Dendritic cell treated with granulocyte-macrophage colony-stimulating factor and Interleukin-4, amounts not matched to agents 40 ng/mL and 50 ng/mL, for 4 days (primary cell): ENCODE measurements around the gene RMP24.
"Not testable (repeated sequence)": the region's sequence is repeated elsewhere in the genome, so short reads cannot be mapped to it uniquely, and the experiment has no call there.

Experiments
- H3K27ac Mint-ChIP-seq: one replicate; pipeline ENCODE4 v1.8.0; 2022; ENCODE audit warnings: mild to moderate bottlenecking, mixed read lengths
- H3K27me3 Mint-ChIP-seq: one replicate; pipeline ENCODE4 v1.8.0; 2022; ENCODE audit warnings: mild to moderate bottlenecking, mixed read lengths
- H3K36me3 Mint-ChIP-seq: one replicate; pipeline ENCODE4 v1.8.0; 2022; ENCODE audit warnings: low read depth, mixed read lengths
- H3K4me1 Mint-ChIP-seq: one replicate; pipeline ENCODE4 v1.8.0; 2022; ENCODE audit warnings: low read depth, mixed read lengths
- H3K4me3 Mint-ChIP-seq: one replicate; pipeline ENCODE4 v1.8.0; 2022; ENCODE audit warnings: mild to moderate bottlenecking, moderate library complexity, mixed read lengths
- H3K9me3 Mint-ChIP-seq: one replicate; pipeline ENCODE4 v1.8.0; 2022; ENCODE audit warnings: mixed read lengths
- intact Hi-C: fragments of 100-400 bp; cut with micrococcal nuclease; formaldehyde crosslinking; loops from one replicate; pipeline ENCODE4 v1.15.0; 2022

Gene RMP24

GRCh38 chr18:36023336-36023735 lies 50.9 kb downstream of the RMP24 start:
- Mint-ChIP-seq H3K27ac (no peak overlapping the region), H3K36me3 (peaks cover 31% of the 10 kb centered on the region), H3K9me3 (no peaks in the 10 kb centered on the region), H3K27me3 (no peaks in the 10 kb centered on the region), H3K4me3 (no peak overlapping the region), H3K4me1 (peaks cover under 1% of the 10 kb centered on the region)
- intact Hi-C loops, result no loop called here

DNA sequence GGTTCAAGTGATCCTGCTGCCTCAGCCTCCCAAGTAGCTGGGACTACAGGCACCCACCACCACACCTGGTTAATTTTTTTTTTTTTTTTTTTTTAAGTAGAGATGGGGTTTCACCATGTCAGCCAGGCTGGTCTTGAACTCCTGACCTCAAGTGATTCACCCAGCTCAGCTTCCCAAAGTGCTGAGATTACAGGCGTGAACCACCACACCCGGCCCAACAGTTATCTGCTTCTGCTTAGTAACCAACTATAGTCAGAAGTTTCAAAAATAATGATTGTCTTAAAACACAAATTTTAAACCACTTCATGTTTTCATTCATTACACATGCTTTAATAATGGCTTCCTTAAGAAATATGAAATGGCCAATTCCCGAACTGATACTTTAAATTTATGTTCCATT lies 51.8 kb downstream of the RMP24 start:
- H3K4me1 Mint-ChIP-seq, intact Hi-C loops, H3K4me3 Mint-ChIP-seq, H3K27ac Mint-ChIP-seq, H3K9me3 Mint-ChIP-seq, H3K27me3 Mint-ChIP-seq: not testable (repeated sequence)
- peaks cover 37% of the 10 kb centered on the region for H3K36me3 Mint-ChIP-seq

- intact Hi-C loops, result loop anchor here (5.0 kb wide), 1 partner anchor 37 kb away; no protein-coding TSS in a partner anchor
- Mint-ChIP-seq H3K4me3 (no peak overlapping the region), H3K36me3 (peaks cover 42% of the 10 kb centered on the region), H3K27ac (no peak overlapping the region), H3K4me1 (peaks cover 6% of the 10 kb centered on the region), H3K27me3 (no peaks in the 10 kb centered on the region), H3K9me3 (no peaks in the 10 kb centered on the region)
Measured at GRCh38 chr18:36025025-36025424, 52.5 kb downstream of the RMP24 start.

- Mint-ChIP-seq H3K36me3 (peaks cover 46% of the 10 kb centered on the region), H3K27ac (no peak overlapping the region), H3K4me1 (peaks cover 23% of the 10 kb centered on the region), H3K9me3 (no peaks in the 10 kb centered on the region), H3K27me3 (no peaks in the 10 kb centered on the region), H3K4me3 (no peak overlapping the region)
- intact Hi-C loops, result loop anchor here (5.0 kb wide), 1 partner anchor 33 kb away; no protein-coding TSS in a partner anchor
Measured at GRCh38 chr18:36028859-36029258, 56.4 kb downstream of the RMP24 start.
